ENCODE measurements around the gene KCMF1. TPM values are rescaled to one million over a fixed set of nuclear protein-coding genes. Genes with fewer than 3 reads are reported as not detected.

Gene KCMF1
- polyA plus RNA-seq, 1 donor (not counting 4 experiments of a cell fraction or from before 2014, with no cell fraction given): 111 TPM

DNA sequence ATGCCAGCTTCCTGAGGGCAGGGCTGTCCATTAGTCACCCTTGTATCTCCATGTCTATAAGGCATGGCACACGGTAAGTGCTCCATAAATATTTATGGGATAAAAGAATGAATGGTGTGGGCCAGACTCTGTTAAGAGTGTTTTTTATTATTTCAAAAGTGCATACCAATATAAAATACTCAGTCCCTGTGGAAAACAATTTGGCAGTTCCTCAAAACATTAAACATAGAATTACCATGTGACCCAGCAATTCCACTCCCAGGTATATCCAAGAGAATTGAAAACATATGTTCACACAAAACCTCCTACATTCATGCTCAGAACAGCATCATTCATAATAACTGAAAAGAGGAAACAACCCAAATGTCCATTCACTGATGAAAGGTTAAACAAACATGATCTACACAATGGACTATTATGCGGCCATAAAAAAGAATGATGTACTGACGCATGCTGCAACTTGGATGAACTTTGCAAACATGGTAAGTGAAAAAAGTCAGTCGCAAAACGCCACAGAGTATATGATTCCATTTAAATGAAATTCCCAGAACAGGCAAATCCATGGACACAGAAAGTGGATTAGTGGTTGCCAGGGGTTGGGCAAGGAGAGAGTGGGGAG lies 93.1 kb downstream of the KCMF1 start:
- Histone ChIP-seq H3K4me3 (ENCODE audit: control insufficient read depth in 2 of 3, extremely low read depth in 1 of 3, insufficient read depth in 2 of 3, low read depth in 1 of 3, low read length in 3 of 3) (no peak overlapping the region), H3K36me3 (ENCODE audit: control insufficient read depth in 2 of 2, extremely low read depth in 1 of 2, insufficient read depth in 2 of 2, low read length in 2 of 2) (no peaks in the 10 kb centered on the region), H3K4me1 (ENCODE audit: control insufficient read depth, extremely low read depth, insufficient read depth, low read length) (no peaks in the 10 kb centered on the region), H3K9me1 (ENCODE audit: control insufficient read depth, extremely low read depth, insufficient read depth, low read length) (no peaks in the 10 kb centered on the region), H3K27me3 (ENCODE audit: control insufficient read depth, extremely low read depth, insufficient read depth, low read length) (no peaks in the 10 kb centered on the region), H3K27ac (ENCODE audit: control insufficient read depth, insufficient read depth, low read length) (no peak overlapping the region), H3K79me2 (ENCODE audit: control insufficient read depth, insufficient read depth, low read length) (no peaks in the 10 kb centered on the region), H3K4me2 (ENCODE audit: control insufficient read depth, extremely low read depth, insufficient read depth, low read depth, low read length) (no peak overlapping the region), H4K20me1 (ENCODE audit: control insufficient read depth, extremely low read depth, insufficient read depth, low read length) (no peaks in the 10 kb centered on the region), H2AFZ (ENCODE audit: control insufficient read depth, low read length) (no peak overlapping the region), H3K9me3 (ENCODE audit: control insufficient read depth, low read depth, low read length) (no peaks in the 10 kb centered on the region), H3K9ac (ENCODE audit: control insufficient read depth, extremely low read depth, insufficient read depth, low read length) (no peak overlapping the region)
- dilution Hi-C loops (cut with MboI; ENCODE audit: extremely low pct_ligation_motif_present, low sequenced_read_pairs): no loop called here
- no peak for DNase-seq (ENCODE audit: low read depth, low spot score)
- FAIRE-seq: no peak
- TF ChIP-seq EZH2 (IDR thresholded peaks at IDR 0.05; ENCODE audit: low read length): no peak
- TF ChIP-seq, protein P1, sequence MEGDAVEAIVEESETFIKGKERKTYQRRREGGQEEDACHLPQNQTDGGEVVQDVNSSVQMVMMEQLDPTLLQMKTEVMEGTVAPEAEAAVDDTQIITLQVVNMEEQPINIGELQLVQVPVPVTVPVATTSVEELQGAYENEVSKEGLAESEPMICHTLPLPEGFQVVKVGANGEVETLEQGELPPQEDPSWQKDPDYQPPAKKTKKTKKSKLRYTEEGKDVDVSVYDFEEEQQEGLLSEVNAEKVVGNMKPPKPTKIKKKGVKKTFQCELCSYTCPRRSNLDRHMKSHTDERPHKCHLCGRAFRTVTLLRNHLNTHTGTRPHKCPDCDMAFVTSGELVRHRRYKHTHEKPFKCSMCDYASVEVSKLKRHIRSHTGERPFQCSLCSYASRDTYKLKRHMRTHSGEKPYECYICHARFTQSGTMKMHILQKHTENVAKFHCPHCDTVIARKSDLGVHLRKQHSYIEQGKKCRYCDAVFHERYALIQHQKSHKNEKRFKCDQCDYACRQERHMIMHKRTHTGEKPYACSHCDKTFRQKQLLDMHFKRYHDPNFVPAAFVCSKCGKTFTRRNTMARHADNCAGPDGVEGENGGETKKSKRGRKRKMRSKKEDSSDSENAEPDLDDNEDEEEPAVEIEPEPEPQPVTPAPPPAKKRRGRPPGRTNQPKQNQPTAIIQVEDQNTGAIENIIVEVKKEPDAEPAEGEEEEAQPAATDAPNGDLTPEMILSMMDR (optimal IDR thresholded peaks at IDR 0.05 in 1 of 3, IDR thresholded peaks at IDR 0.05 in 1 of 3, conservative IDR thresholded peaks at IDR 0.05 in 1 of 3; ENCODE audit: extremely low read depth in 1 of 3, insufficient read depth in 2 of 3, low read length in 3 of 3): no peak

GRCh38 chr2:85064927-85065577 lies 94.1 kb downstream of the KCMF1 start:
- Histone ChIP-seq H3K9me1 (ENCODE audit: control insufficient read depth, extremely low read depth, insufficient read depth, low read length) (no peaks in the 10 kb centered on the region), H3K79me2 (ENCODE audit: control insufficient read depth, insufficient read depth, low read length) (no peaks in the 10 kb centered on the region), H3K27ac (ENCODE audit: control insufficient read depth, insufficient read depth, low read length) (no peak overlapping the region), H4K20me1 (ENCODE audit: control insufficient read depth, extremely low read depth, insufficient read depth, low read length) (no peaks in the 10 kb centered on the region), H3K9ac (ENCODE audit: control insufficient read depth, extremely low read depth, insufficient read depth, low read length) (no peak overlapping the region), H3K9me3 (ENCODE audit: control insufficient read depth, low read depth, low read length) (no peaks in the 10 kb centered on the region), H3K4me1 (ENCODE audit: control insufficient read depth, extremely low read depth, insufficient read depth, low read length) (no peaks in the 10 kb centered on the region), H3K27me3 (ENCODE audit: control insufficient read depth, extremely low read depth, insufficient read depth, low read length) (no peaks in the 10 kb centered on the region), H3K4me3 (ENCODE audit: control insufficient read depth in 2 of 3, extremely low read depth in 1 of 3, insufficient read depth in 2 of 3, low read depth in 1 of 3, low read length in 3 of 3) (no peak overlapping the region), H3K4me2 (ENCODE audit: control insufficient read depth, extremely low read depth, insufficient read depth, low read depth, low read length) (no peak overlapping the region), H2AFZ (ENCODE audit: control insufficient read depth, low read length) (no peak overlapping the region), H3K36me3 (ENCODE audit: control insufficient read depth in 2 of 2, extremely low read depth in 1 of 2, insufficient read depth in 2 of 2, low read length in 2 of 2) (no peaks in the 10 kb centered on the region)
- FAIRE-seq: no peak
- dilution Hi-C loops (cut with MboI; ENCODE audit: extremely low pct_ligation_motif_present, low sequenced_read_pairs): no loop called here
- DNase-seq (ENCODE audit: low read depth, low spot score): no peak
- no peak for TF ChIP-seq EZH2 (IDR thresholded peaks at IDR 0.05; ENCODE audit: low read length)
- TF ChIP-seq, protein P1 (optimal IDR thresholded peaks at IDR 0.05 in 1 of 3, IDR thresholded peaks at IDR 0.05 in 1 of 3, conservative IDR thresholded peaks at IDR 0.05 in 1 of 3; ENCODE audit: extremely low read depth in 1 of 3, insufficient read depth in 2 of 3, low read length in 3 of 3): no peak
